ENCODE data around the gene KIAA0753. TPM values are rescaled to one million over a fixed set of nuclear protein-coding genes. Genes with fewer than 3 reads are reported as not detected.

The KIAA0753 gene
- total RNA-seq, 6 donors from 2014 or later = 12.4 to 58.7 (median 19.7) TPM

- Histone ChIP-seq H3K27ac (no peak overlapping the region), H3K4me3 (no peak overlapping the region), H3K36me3 (peaks cover 0 to 5% (median 0%) of the 10 kb centered on the region in 4 donors), H3K27me3 (no peaks in the 10 kb centered on the region), H3K9me3 (no peaks in the 10 kb centered on the region), H3K4me1 (no peaks in the 10 kb centered on the region)
- TF ChIP-seq EP300 (IDR thresholded peaks at IDR 0.05) (no peak), POLR2A (IDR thresholded peaks at IDR 0.05) (no peak), POLR2AphosphoS5 (IDR thresholded peaks at IDR 0.05) (no peak)
- TF ChIP-seq, protein P1, sequence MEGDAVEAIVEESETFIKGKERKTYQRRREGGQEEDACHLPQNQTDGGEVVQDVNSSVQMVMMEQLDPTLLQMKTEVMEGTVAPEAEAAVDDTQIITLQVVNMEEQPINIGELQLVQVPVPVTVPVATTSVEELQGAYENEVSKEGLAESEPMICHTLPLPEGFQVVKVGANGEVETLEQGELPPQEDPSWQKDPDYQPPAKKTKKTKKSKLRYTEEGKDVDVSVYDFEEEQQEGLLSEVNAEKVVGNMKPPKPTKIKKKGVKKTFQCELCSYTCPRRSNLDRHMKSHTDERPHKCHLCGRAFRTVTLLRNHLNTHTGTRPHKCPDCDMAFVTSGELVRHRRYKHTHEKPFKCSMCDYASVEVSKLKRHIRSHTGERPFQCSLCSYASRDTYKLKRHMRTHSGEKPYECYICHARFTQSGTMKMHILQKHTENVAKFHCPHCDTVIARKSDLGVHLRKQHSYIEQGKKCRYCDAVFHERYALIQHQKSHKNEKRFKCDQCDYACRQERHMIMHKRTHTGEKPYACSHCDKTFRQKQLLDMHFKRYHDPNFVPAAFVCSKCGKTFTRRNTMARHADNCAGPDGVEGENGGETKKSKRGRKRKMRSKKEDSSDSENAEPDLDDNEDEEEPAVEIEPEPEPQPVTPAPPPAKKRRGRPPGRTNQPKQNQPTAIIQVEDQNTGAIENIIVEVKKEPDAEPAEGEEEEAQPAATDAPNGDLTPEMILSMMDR (IDR thresholded peaks at IDR 0.05) = no peak
- 85 to 87% methylated on average over 3 of the region's 3 CpGs for WGBS, 2 donors
- ATAC-seq (ENCODE audit: low FRiP score in 2 of 2) = no peak
- DNase-seq = no peak
Observed at GRCh38 chr17:6539871-6540270, 100.6 kb downstream of the KIAA0753 start.

GRCh38 chr17:6536566-6537065, 103.9 kb downstream of the KIAA0753 start:
- Histone ChIP-seq H3K27ac (no peak overlapping the region), H3K36me3 (peaks cover 0 to 5% (median 0%) of the 10 kb centered on the region in 4 donors), H3K4me3 (no peak overlapping the region), H3K9me3 (no peaks in the 10 kb centered on the region), H3K4me1 (no peaks in the 10 kb centered on the region), H3K27me3 (no peaks in the 10 kb centered on the region)
- TF ChIP-seq POLR2AphosphoS5 (IDR thresholded peaks at IDR 0.05) = no peak
- TF ChIP-seq, protein P1 (IDR thresholded peaks at IDR 0.05) = no peak
- no peak for TF ChIP-seq POLR2A (IDR thresholded peaks at IDR 0.05)
- TF ChIP-seq EP300 (IDR thresholded peaks at IDR 0.05) = no peak
- ATAC-seq (ENCODE audit: low FRiP score in 2 of 2) (no peak), DNase-seq (no peak)
- WGBS, 2 donors = 91 to 100% methylated on average over 6 to 10 of the region's 10 CpGs

- no peaks in the 10 kb centered on the region for H3K4me1 ChIP-seq
- TF ChIP-seq, protein P1 (IDR thresholded peaks at IDR 0.05) = no peak
- TF ChIP-seq POLR2AphosphoS5 (IDR thresholded peaks at IDR 0.05) = no peak
- no peak for TF ChIP-seq POLR2A (IDR thresholded peaks at IDR 0.05)
- no peak for TF ChIP-seq EP300 (IDR thresholded peaks at IDR 0.05)
- no peak for ATAC-seq (ENCODE audit: low FRiP score in 2 of 2)
- peaks cover 0 to 5% (median 0%) of the 10 kb centered on the region in 4 donors for H3K36me3 ChIP-seq
- H3K27me3 ChIP-seq = no peaks in the 10 kb centered on the region
- no peak overlapping the region for H3K27ac ChIP-seq
- no peak overlapping the region for H3K4me3 ChIP-seq
- H3K9me3 ChIP-seq = no peaks in the 10 kb centered on the region
- WGBS, 2 donors = 88 to 95% methylated on average over 10 of the region's 10 CpGs
- no peak for DNase-seq
Observed at GRCh38 chr17:6536053-6536452, 104.5 kb downstream of the KIAA0753 start.

GRCh38 chr17:6534846-6535514, 105.5 kb downstream of the KIAA0753 start:
- no peaks in the 10 kb centered on the region for H3K4me1 ChIP-seq
- TF ChIP-seq, protein P1 (IDR thresholded peaks at IDR 0.05) = no peak
- TF ChIP-seq EP300 (IDR thresholded peaks at IDR 0.05) = no peak
- TF ChIP-seq POLR2AphosphoS5 (IDR thresholded peaks at IDR 0.05) = no peak
- no peak for TF ChIP-seq POLR2A (IDR thresholded peaks at IDR 0.05)
- no peak for ATAC-seq (ENCODE audit: low FRiP score in 2 of 2)
- H3K27me3 ChIP-seq = no peaks in the 10 kb centered on the region
- H3K9me3 ChIP-seq = no peaks in the 10 kb centered on the region
- H3K27ac ChIP-seq = no peak overlapping the region
- DNase-seq = no peak
- H3K4me3 ChIP-seq = no peak overlapping the region
- WGBS, 2 donors = 80 to 83% methylated on average over 2 to 3 of the region's 3 CpGs
- H3K36me3 ChIP-seq = peaks cover 0 to 5% (median 0%) of the 10 kb centered on the region in 4 donors
